ENCODE data around the gene FBXL16.
A peak's percentile ranks its signal among the peaks of the same experiment; 100 is the strongest.

FBXL16 gene

DNA sequence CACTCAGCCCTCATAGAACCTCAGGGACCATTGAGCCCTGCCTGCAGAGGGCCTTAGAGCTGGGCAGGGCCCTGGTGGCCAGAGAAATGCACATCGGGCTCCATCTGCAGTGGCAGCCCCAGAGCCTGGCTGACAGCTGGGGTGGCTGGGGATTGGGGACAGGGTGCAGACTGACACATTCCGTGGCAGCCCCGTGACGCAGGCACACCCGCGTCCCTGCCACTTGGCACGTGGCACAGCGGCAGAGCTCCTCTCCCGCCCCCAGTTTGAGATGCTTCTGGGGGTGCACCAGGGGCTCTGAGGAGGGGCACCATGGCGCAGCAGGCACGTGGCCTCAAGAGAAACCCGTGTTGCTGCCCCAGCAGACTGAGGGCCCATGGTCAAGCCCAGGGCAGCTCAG lies 2.2 kb downstream of the FBXL16 start:
- TF ChIP-seq, protein P1, sequence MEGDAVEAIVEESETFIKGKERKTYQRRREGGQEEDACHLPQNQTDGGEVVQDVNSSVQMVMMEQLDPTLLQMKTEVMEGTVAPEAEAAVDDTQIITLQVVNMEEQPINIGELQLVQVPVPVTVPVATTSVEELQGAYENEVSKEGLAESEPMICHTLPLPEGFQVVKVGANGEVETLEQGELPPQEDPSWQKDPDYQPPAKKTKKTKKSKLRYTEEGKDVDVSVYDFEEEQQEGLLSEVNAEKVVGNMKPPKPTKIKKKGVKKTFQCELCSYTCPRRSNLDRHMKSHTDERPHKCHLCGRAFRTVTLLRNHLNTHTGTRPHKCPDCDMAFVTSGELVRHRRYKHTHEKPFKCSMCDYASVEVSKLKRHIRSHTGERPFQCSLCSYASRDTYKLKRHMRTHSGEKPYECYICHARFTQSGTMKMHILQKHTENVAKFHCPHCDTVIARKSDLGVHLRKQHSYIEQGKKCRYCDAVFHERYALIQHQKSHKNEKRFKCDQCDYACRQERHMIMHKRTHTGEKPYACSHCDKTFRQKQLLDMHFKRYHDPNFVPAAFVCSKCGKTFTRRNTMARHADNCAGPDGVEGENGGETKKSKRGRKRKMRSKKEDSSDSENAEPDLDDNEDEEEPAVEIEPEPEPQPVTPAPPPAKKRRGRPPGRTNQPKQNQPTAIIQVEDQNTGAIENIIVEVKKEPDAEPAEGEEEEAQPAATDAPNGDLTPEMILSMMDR (IDR thresholded peaks at IDR 0.05), result no peak
- intact Hi-C loops (cut with DNase I; ENCODE audit: low total_unique reads), result no loop called here
- no peak for DNase-seq
- Histone ChIP-seq H3K27ac (no peak overlapping the region), H3K4me1 (peaks cover 0 to 38% (median 10%) of the 10 kb centered on the region in 4 donors), H3K36me3 (no peaks in the 10 kb centered on the region), H3K9me3 (no peaks in the 10 kb centered on the region), H3K4me3 (no peak overlapping the region), H3K27me3 (peaks cover 0 to 94% of the 10 kb centered on the region in 2 donors)

DNA sequence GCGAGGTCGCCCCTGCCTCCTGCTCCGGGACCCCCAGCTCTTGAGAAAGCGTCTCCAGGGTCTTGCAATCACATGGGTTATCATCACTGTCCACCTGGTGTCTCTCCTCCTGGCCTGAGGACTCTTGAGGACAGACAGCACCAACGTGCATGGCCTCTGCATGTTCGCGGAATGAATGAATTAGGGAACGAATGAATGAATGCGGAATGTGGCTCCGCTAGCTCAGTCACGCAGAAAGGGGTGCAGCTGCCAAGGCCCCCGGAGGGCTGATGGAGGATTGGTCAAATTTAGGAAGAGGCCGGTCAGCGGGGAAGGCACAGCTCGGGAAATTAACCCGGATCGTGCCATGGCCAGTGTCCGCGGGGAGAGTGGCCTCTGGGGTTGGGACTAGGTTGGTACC lies 3.3 kb downstream of the FBXL16 start:
- no peak for DNase-seq
- peaks cover 0 to 95% of the 10 kb centered on the region in 2 donors for H3K27me3 ChIP-seq
- TF ChIP-seq, protein P1 (IDR thresholded peaks at IDR 0.05), result no peak
- intact Hi-C loops (cut with DNase I; ENCODE audit: low total_unique reads), result no loop called here
- no peaks in the 10 kb centered on the region for H3K36me3 ChIP-seq
- peaks cover 0 to 38% (median 10%) of the 10 kb centered on the region in 4 donors for H3K4me1 ChIP-seq
- H3K4me3 ChIP-seq, result no peak overlapping the region
- no peaks in the 10 kb centered on the region for H3K9me3 ChIP-seq
- no peak overlapping the region for H3K27ac ChIP-seq

DNA sequence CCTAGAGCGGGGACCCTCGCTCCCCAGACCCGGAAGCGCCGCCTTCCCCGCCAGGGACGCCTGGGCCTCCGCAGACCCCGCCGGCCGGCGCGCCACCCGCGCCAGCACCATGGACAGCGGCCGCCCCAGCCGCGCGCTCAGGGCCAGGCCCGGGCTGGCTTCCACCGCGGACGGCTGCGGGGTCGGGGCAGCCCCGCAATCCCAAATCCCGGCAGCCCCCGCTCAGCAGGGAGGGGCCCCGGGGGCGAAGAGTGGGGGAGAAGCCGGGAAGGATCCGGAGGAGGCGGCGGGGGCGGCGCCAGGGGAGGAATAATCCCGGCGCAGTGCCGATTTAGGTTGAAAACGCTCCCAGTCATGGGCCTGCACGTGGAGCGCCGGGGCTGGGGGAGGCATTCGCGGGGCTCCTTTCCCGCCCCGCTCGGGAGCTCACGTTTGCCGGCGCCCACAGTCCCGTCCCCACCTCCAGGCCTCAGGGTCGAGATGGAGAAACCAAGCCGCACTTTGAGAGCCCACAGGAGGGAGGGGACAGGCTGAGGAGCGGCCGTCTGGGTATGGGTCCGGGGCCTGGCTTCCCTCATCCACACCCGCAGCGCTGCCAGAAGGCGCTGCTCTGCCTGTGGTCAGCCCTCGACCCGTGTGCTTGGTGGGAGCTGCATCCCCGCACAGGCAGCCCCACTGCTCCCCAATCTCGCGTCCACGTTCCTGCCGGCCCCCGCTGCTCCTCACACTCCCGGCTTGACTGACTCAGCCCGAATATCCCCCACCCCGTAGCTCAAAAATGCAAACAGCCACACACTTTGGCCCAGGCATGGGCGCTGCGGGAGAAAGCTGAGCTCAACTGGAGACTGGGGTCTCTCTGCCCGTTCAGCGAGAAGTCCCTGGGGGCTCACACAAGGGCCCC lies 4.7 kb downstream of the FBXL16 start:
- H3K27ac ChIP-seq, result no peak overlapping the region

DNA sequence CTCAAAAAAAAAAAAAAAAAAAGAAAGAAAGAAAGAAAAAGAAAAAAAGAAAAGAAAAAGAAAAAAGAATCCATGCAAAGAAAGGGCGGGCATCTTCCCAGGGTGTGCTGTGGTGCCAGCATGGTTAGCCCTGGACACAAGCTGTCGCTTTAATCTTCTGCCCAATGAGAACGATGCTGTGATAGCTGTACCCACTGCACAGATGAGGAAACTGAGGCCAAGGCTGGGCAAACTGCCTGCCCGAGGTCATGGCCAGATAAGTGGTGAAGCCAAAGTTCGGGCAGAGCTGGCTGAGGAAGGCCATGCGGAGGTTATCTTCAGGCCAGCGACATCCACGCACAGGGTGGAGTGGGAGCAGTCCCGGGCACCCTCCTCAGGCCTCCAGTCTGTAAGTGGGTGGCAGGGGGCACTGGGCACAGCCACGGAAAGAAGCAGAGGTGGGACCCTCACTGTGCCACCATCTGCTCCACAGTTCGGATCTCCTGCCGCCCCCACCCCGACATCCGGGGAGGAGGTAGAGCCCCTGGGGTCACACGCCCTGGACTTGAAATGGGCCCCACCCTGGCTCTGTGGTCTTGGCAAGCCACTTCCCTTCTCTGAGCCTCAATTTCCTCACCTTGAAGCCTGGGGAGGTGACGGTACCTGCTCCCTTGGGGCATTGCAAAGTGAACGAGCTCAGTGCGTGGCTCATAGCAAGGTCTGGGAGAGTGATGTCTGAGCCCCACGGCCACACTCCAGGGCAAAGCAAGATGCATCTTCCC lies 6.5 kb downstream of the FBXL16 start:
- Histone ChIP-seq H3K4me1 (peaks cover 0 to 31% (median 12%) of the 10 kb centered on the region in 4 donors), H3K36me3 (no peaks in the 10 kb centered on the region), H3K27me3 (peaks cover 3 to 96% of the 10 kb centered on the region in 2 donors), H3K9me3 (no peaks in the 10 kb centered on the region), H3K4me3 (no peak overlapping the region), H3K27ac (no peak overlapping the region)
- DNase-seq, result no peak
- TF ChIP-seq, protein P1 (IDR thresholded peaks at IDR 0.05), result no peak
- intact Hi-C loops (cut with DNase I; ENCODE audit: low total_unique reads), result no loop called here

More for the DNA sequence above, 4.7 kb downstream of the FBXL16 start:
- H3K4me1 ChIP-seq, result peaks cover 0 to 26% (median 4%) of the 10 kb centered on the region in 4 donors
- H3K36me3 ChIP-seq, result no peaks in the 10 kb centered on the region
- intact Hi-C loops (cut with DNase I; ENCODE audit: low total_unique reads), result no loop called here
- peaks cover 0 to 95% of the 10 kb centered on the region in 2 donors for H3K27me3 ChIP-seq
- H3K4me3 ChIP-seq, result no peak overlapping the region
- no peak for DNase-seq
- TF ChIP-seq, protein P1 (IDR thresholded peaks at IDR 0.05), result no peak
- no peaks in the 10 kb centered on the region for H3K9me3 ChIP-seq

DNA sequence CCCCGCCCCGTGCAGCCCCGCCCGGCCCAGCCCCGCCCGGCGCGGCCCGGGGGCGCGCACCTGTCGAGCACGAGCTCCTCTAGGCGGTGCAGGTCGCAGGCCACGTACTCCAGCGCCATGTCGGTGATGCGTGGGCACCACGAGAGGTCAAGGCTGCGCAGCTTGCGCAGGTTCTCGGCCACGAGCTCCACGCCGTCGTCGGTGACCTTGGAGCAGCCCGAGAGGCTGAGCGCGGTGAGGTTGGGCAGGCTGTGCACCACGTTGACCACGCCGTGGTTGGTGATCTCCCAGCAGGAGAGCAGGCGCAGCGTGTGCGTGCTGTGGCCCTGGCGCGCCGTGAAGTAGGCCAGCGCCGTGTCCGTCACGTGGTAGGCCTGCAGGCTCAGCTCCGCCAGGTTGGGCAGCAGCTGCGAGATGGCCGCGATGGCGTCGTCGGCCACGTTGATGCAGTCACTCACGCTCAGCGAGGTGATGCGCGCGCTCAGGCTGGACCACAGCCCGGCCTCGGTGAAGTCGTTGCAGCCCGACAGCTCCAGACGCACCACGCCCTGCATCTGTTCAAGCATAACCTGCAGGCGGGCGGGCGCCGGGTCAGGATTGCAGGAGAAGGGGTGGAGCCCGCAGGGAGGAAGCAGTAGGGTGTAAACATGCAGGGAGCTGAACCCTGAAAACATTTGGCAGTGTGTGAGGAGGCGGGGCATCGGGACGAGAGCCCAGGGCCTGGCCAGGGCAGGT lies 10.1 kb downstream of the FBXL16 start:
- peaks cover 0 to 35% (median 20%) of the 10 kb centered on the region in 4 donors for H3K4me1 ChIP-seq
- H3K27me3 ChIP-seq, result peaks cover 9 to 87% of the 10 kb centered on the region in 2 donors
- H3K27ac ChIP-seq, result no peak overlapping the region
- intact Hi-C loops (cut with DNase I; ENCODE audit: low total_unique reads), result no loop called here
- peak overlapping the region in 1 of 2 donors; percentile 4 for H3K4me3 ChIP-seq
- no peaks in the 10 kb centered on the region for H3K9me3 ChIP-seq
- no peaks in the 10 kb centered on the region for H3K36me3 ChIP-seq
- no peak for DNase-seq
- TF ChIP-seq, protein P1 (IDR thresholded peaks at IDR 0.05), result no peak
